ENCODE results near the gene PLXNA4. TPM values are rescaled to one million over a fixed set of nuclear protein-coding genes. Genes with fewer than 3 reads are reported as not detected.

Gene PLXNA4
- total and polyA plus RNA-seq, 2 experiments from 2014 or later, result 0.08 to 0.80 TPM

DNA sequence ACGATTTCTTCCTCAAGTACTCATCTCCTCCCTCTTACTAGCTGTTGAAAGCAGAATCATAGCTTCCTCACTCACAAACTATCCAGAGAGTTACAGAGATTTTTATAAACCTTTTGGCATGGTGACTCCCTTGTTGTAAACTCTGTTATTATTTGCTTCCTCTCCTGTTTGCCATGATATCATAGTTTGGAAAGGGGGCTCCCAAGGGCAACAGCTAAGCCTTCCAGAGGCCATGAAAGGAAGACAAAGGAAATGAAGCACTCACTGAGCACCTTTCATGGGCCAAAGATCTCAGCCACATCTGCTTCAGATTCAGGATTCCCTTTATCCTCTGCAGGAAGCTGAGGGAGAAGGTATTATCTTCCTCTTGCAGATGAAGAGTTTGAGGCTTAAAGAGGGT lies 484.6 kb downstream of the PLXNA4 start (continued):
- TF ChIP-seq, protein P1, sequence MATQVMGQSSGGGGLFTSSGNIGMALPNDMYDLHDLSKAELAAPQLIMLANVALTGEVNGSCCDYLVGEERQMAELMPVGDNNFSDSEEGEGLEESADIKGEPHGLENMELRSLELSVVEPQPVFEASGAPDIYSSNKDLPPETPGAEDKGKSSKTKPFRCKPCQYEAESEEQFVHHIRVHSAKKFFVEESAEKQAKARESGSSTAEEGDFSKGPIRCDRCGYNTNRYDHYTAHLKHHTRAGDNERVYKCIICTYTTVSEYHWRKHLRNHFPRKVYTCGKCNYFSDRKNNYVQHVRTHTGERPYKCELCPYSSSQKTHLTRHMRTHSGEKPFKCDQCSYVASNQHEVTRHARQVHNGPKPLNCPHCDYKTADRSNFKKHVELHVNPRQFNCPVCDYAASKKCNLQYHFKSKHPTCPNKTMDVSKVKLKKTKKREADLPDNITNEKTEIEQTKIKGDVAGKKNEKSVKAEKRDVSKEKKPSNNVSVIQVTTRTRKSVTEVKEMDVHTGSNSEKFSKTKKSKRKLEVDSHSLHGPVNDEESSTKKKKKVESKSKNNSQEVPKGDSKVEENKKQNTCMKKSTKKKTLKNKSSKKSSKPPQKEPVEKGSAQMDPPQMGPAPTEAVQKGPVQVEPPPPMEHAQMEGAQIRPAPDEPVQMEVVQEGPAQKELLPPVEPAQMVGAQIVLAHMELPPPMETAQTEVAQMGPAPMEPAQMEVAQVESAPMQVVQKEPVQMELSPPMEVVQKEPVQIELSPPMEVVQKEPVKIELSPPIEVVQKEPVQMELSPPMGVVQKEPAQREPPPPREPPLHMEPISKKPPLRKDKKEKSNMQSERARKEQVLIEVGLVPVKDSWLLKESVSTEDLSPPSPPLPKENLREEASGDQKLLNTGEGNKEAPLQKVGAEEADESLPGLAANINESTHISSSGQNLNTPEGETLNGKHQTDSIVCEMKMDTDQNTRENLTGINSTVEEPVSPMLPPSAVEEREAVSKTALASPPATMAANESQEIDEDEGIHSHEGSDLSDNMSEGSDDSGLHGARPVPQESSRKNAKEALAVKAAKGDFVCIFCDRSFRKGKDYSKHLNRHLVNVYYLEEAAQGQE (IDR thresholded peaks at IDR 0.05; ENCODE audit: unreplicated experiment), result no peak
- TF ChIP-seq NANOG (IDR thresholded peaks at IDR 0.05; ENCODE audit: borderline replicate concordance) (no peak), CREB1 (CRISPR knock-in tag; IDR thresholded peaks at IDR 0.05; ENCODE audit: low read depth) (no peak), ZNF114 (CRISPR knock-in tag; IDR thresholded peaks at IDR 0.05) (no peak)
- TF ChIP-seq, protein P2, sequence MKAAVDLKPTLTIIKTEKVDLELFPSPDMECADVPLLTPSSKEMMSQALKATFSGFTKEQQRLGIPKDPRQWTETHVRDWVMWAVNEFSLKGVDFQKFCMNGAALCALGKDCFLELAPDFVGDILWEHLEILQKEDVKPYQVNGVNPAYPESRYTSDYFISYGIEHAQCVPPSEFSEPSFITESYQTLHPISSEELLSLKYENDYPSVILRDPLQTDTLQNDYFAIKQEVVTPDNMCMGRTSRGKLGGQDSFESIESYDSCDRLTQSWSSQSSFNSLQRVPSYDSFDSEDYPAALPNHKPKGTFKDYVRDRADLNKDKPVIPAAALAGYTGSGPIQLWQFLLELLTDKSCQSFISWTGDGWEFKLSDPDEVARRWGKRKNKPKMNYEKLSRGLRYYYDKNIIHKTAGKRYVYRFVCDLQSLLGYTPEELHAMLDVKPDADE (IDR thresholded peaks at IDR 0.05), result no peak
- TF ChIP-seq, protein P3, sequence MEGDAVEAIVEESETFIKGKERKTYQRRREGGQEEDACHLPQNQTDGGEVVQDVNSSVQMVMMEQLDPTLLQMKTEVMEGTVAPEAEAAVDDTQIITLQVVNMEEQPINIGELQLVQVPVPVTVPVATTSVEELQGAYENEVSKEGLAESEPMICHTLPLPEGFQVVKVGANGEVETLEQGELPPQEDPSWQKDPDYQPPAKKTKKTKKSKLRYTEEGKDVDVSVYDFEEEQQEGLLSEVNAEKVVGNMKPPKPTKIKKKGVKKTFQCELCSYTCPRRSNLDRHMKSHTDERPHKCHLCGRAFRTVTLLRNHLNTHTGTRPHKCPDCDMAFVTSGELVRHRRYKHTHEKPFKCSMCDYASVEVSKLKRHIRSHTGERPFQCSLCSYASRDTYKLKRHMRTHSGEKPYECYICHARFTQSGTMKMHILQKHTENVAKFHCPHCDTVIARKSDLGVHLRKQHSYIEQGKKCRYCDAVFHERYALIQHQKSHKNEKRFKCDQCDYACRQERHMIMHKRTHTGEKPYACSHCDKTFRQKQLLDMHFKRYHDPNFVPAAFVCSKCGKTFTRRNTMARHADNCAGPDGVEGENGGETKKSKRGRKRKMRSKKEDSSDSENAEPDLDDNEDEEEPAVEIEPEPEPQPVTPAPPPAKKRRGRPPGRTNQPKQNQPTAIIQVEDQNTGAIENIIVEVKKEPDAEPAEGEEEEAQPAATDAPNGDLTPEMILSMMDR (conservative IDR thresholded peaks at IDR 0.05; ENCODE audit: low read depth in 2 of 2), result no peak

DNA sequence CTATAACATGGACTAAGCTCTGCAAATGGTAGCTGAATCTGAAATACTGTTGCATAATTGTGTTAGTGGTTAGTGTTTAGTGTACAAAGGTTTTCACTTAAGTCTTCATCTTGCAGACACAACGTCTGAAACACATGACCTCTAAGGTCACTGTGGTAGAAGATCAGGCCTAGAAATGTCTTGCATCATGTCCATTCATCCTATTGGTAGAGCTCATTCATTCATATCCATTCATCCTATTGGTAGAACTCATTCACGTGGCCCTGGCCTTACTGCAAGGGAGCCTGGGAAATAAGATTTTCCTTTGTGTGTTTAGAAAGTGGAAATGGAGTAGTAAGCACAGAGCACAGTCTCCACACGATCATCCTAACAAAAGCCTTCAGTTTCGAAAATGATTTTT lies 485.8 kb downstream of the PLXNA4 start:
- no peak for TF ChIP-seq POLR2AphosphoS5 (IDR thresholded peaks at IDR 0.05; ENCODE audit: low read depth)
- no peak for TF ChIP-seq ZNF114 (CRISPR knock-in tag; IDR thresholded peaks at IDR 0.05)
- no peak for TF ChIP-seq ZNF331 (CRISPR knock-in tag; IDR thresholded peaks at IDR 0.05; ENCODE audit: low read depth)
- no peak for TF ChIP-seq JUNB (IDR thresholded peaks at IDR 0.05; ENCODE audit: unreplicated experiment)
- no peak for TF ChIP-seq STAT1 (IDR thresholded peaks at IDR 0.05; ENCODE audit: unreplicated experiment)
- Mint-ChIP-seq H3K4me1 (no peaks in the 10 kb centered on the region), H3K27ac (no peak overlapping the region), H3K36me3 (ENCODE audit: low read depth) (no peaks in the 10 kb centered on the region), H3K27me3 (ENCODE audit: insufficient read depth, low read depth, poor library complexity) (peaks cover 10% of the 10 kb centered on the region), H3K4me3 (no peak overlapping the region), H3K9me3 (no peaks in the 10 kb centered on the region)
- no peaks in the 10 kb centered on the region for H3K79me2 ChIP-seq (replicated peaks; ENCODE audit: insufficient read depth)
- no peak overlapping the region for H3K4me3 ChIP-seq
- no peaks in the 10 kb centered on the region for H3K4me1 ChIP-seq (ENCODE audit: insufficient read depth)
- no peak for DNase-seq (ENCODE audit: low spot score)
- ATAC-seq, result no peak
- no peaks in the 10 kb centered on the region for H4K20me1 ChIP-seq (replicated peaks; ENCODE audit: insufficient read depth)
- H3F3A ChIP-seq (replicated peaks; ENCODE audit: low read depth), result no peaks in the 10 kb centered on the region
- H3K36me3 ChIP-seq (ENCODE audit: insufficient read depth), result no peaks in the 10 kb centered on the region
- H3K27ac ChIP-seq (ENCODE audit: low read depth), result no peak overlapping the region
- no peak overlapping the region for H2AFZ ChIP-seq
- no peaks in the 10 kb centered on the region for H3K27me3 ChIP-seq (ENCODE audit: insufficient read depth)
- no peak overlapping the region for H3K4me2 ChIP-seq
- H3K9me2 ChIP-seq (ENCODE audit: insufficient read depth), result peaks cover 17% of the 10 kb centered on the region

Measured in GM23338 (cell line).